BJ (cell line): ENCODE measurements around the gene MKI67. TPM values are rescaled to one million over a fixed set of nuclear protein-coding genes. Genes with fewer than 3 reads are reported as not detected.

Experiments
- CTCF ChIA-PET: fragments of 350-600 bp; formaldehyde crosslinking; extraction: SDS; loops from one replicate; lab custom pipeline; 2021; ENCODE audit warnings: antibody characterized with exemption, inconsistent platforms; lab: Yijun Ruan, JAX
- POLR2A ChIA-PET: fragments of 300-600 bp; sonication (Branson Sonifier 250); formaldehyde crosslinking; extraction: SDS; loops from one replicate; lab custom pipeline; 2021; ENCODE audit warnings: antibody characterized with exemption; lab: Charles Lee
- DNase-seq: peaks from one replicate; pipeline ENCODE4 v3.0.0-alpha.2; 2011; ENCODE audit warnings: low read depth
- H3K27me3 ChIP-seq: 2 replicates; pipeline ENCODE4 v1.6.0; 2011; ENCODE audit warnings: low read length; ENCODE audit not compliant: control insufficient read depth, insufficient read depth
- H3K36me3 ChIP-seq: 2 replicates; pipeline ENCODE4 v1.5.1; 2011; ENCODE audit warnings: low read length; ENCODE audit not compliant: control insufficient read depth, insufficient read depth
- H3K4me3 ChIP-seq: 2 replicates; pipeline ENCODE4 v1.5.1; 2011; ENCODE audit warnings: low read depth, mild to moderate bottlenecking, control low read depth, low read length
- polyA plus RNA-seq: library from polyadenylated mRNA; depleted of rRNA; stranded (reverse); fragments of >200 nt; gene quantifications from 2 replicates; pipeline ENCODE4 v1.2.3, GENCODE V29; 2011
- TF ChIP-seq, protein P1 (sequence below): IDR thresholded peaks from 2 replicates; pipeline ENCODE4 v1.5.1; 2011; ENCODE audit warnings: low read depth, mild to moderate bottlenecking, control low read depth, inconsistent platforms, low read length, moderate library complexity; ENCODE audit not compliant: insufficient read depth

The MKI67 gene
- polyA plus RNA-seq, 1 experiment, result 11.8 TPM

DNA sequence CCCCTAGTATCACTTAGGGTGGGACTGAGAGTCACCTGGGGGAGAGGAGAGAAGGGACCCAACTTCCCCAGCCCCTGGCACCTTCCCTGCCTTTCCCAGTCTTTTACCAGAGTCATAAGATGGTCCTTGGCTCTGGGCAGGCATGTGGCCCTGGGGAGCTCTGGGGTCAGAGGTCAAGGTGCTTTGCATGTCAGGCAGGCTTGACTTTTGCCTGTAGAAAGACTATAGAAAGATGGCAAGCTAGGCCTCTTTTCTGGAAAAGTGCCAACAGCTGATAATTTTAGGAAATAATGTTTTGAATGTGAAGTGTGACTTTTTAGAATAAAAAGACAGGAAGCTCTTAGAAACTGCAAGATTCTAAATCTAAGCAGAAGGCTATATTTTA lies 67.5 kb downstream of the MKI67 start:
- TF ChIP-seq, protein P1, sequence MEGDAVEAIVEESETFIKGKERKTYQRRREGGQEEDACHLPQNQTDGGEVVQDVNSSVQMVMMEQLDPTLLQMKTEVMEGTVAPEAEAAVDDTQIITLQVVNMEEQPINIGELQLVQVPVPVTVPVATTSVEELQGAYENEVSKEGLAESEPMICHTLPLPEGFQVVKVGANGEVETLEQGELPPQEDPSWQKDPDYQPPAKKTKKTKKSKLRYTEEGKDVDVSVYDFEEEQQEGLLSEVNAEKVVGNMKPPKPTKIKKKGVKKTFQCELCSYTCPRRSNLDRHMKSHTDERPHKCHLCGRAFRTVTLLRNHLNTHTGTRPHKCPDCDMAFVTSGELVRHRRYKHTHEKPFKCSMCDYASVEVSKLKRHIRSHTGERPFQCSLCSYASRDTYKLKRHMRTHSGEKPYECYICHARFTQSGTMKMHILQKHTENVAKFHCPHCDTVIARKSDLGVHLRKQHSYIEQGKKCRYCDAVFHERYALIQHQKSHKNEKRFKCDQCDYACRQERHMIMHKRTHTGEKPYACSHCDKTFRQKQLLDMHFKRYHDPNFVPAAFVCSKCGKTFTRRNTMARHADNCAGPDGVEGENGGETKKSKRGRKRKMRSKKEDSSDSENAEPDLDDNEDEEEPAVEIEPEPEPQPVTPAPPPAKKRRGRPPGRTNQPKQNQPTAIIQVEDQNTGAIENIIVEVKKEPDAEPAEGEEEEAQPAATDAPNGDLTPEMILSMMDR, result no peak
- no peak for DNase-seq
- CTCF ChIA-PET, result interaction anchor here (1.6 to 4.2 kb wide), 2 partner anchors 12 to 23 kb away, joined by 8 to 19 read pairs; no protein-coding TSS in a partner anchor
- no peak overlapping the region for H3K4me3 ChIP-seq
- POLR2A ChIA-PET, result no interaction called here
- no peaks in the 10 kb centered on the region for H3K36me3 ChIP-seq
- no peaks in the 10 kb centered on the region for H3K27me3 ChIP-seq

DNA sequence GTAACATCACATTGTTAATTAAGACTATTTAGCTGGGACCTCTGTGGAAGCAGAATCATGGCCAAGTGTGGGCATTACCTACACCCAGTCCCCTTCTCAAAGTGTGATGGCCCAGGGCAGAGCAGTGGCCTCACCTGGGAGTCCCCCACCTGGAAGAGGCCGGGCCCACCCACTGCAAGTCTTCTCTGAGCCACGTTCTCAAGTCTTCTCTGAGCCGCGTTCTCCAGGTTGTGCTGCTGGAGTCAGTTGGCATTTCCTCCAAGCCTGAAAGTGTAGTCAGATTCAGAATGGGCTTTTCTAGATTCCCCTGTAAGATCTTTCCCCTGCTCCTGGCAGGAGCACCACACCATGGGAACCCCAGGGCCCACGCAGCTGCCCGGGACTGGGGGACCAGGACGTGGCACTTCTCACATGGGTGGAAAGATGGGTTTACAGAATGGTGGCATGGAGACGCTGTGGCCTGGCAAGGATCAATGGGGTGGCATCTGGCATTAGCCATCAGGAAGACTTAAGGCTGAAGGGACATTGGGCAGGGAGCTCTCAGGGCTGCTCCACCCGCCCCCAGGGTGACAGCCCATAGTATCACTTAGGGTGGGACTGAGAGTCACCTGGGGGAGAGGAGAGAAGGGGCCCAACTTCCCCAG lies 68.0 kb downstream of the MKI67 start:
- H3K4me3 ChIP-seq, result no peak overlapping the region
- no peaks in the 10 kb centered on the region for H3K36me3 ChIP-seq
- ChIA-PET CTCF (interaction anchor here (1.6 to 4.2 kb wide), 3 partner anchors 12 to 23 kb away, joined by 8 to 19 read pairs (median 12); no protein-coding TSS in a partner anchor), POLR2A (no interaction called here)
- no peak for DNase-seq
- TF ChIP-seq, protein P1, result no peak
- no peaks in the 10 kb centered on the region for H3K27me3 ChIP-seq

GRCh38 chr10:128056303-128057050 lies 69.7 kb downstream of the MKI67 start:
- no peaks in the 10 kb centered on the region for H3K27me3 ChIP-seq
- ChIA-PET CTCF (interaction anchor here (1.2 to 2.2 kb wide), 2 partner anchors 13 to 21 kb away, joined by 3 to 12 read pairs; no protein-coding TSS in a partner anchor), POLR2A (no interaction called here)
- TF ChIP-seq, protein P1, result no peak
- H3K36me3 ChIP-seq, result no peaks in the 10 kb centered on the region
- H3K4me3 ChIP-seq, result no peak overlapping the region
- DNase-seq, result no peak

- H3K4me3 ChIP-seq, result no peak overlapping the region
- POLR2A ChIA-PET, result no interaction called here
- H3K27me3 ChIP-seq, result no peaks in the 10 kb centered on the region
- TF ChIP-seq, protein P1, result no peak
- CTCF ChIA-PET, result interaction anchor here (1.0 to 1.2 kb wide), 2 partner anchors 11 to 95 kb away, joined by 3 to 5 read pairs; no protein-coding TSS in a partner anchor
- DNase-seq, result no peak
- H3K36me3 ChIP-seq, result no peaks in the 10 kb centered on the region
Observed at GRCh38 chr10:128055061-128055868, 71.0 kb downstream of the MKI67 start.
